SIG-M5 treated with dmso at 0.1 percent for 504 hours (cell line): ENCODE data around the gene RANGAP1.
A peak's percentile ranks its signal among the peaks of the same experiment; 100 is the strongest.

Experiments
- DNase-seq: peaks from one replicate; lab custom pipeline; 2025; ENCODE audit not compliant: unreplicated experiment; lab: John Stamatoyannopoulos, UW

The RANGAP1 gene, protein sequence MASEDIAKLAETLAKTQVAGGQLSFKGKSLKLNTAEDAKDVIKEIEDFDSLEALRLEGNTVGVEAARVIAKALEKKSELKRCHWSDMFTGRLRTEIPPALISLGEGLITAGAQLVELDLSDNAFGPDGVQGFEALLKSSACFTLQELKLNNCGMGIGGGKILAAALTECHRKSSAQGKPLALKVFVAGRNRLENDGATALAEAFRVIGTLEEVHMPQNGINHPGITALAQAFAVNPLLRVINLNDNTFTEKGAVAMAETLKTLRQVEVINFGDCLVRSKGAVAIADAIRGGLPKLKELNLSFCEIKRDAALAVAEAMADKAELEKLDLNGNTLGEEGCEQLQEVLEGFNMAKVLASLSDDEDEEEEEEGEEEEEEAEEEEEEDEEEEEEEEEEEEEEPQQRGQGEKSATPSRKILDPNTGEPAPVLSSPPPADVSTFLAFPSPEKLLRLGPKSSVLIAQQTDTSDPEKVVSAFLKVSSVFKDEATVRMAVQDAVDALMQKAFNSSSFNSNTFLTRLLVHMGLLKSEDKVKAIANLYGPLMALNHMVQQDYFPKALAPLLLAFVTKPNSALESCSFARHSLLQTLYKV

DNA sequence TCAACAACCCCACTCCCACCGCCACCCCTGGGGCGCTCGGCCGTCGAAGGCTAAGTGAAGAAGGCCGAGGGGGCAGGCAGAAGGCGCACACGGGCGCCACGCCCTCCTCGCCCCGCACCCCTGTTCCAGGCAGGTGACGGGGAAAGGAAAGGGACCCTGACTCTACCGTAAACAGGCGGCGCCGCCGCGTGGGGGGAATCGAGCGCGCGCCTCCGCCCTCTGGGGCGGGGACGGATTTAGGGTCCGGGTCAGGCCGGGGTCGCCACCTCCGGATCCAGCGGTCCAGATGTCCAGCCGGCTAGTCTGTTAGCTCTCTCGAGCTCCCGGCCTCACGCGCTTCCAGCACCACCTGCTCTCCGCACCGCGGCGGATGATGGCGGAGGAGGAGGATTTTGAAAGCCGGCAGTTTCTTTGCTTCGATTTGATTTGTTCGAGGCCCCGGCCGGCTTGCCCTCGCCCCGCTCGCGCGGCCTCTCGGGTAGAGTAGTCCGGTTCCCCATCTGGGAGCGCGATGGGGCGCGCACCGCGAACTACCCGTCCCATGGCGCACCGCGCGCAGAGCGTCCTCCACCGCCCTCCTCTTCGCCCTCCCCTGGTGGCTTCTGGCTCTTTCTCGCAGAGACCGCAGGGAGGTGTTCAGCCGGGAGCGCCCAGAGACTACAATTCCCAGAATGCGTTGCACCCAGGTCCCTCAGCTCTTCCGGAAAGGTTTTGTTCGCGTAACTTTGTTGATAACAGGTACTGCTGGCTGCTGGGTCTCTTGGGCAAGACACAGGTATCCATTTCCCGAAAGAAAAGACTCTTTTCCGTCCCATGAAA is at the start of gene RANGAP1:
Gene RANGAP1, minus strand, starts transcription at position 368 of the 819 bp plus-strand sequence. CDS start 5,143 bp downstream, outside the sequence.
- peak; percentile 99 for DNase-seq

DNA sequence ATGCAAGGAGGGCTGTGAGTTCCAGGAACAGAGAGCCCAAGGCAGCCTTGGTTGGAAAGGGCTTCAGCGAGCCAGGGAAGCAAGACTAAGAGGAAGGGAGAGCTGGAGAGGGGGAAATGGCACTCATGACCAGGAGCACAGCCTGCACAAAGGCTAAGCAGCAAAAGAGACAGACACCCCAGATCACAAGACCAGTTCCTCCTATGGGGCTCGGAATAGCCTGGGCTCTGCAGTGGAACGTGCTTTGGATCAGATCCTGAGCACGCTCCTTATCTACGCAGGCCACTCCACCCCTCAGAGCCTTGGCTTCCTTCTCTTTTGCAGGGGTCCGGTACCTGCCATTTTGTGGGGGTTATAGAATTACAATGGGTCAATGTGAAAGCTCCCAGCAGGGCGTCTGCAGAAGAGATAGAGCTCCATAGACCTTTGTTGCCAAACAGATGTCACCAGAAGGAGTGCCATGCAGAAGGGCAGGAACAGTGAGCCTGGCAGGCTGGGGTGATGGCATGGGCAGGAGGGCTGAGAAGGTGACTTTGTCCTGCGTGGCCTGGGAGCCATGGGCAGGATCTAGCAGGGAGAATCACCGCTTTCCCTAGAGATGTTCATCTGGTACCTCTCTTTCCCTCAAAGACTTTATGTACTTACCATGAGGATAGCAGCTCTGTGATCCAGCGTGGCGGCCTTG is 49.1 kb upstream of the RANGAP1 start:
- no peak for DNase-seq

DNA sequence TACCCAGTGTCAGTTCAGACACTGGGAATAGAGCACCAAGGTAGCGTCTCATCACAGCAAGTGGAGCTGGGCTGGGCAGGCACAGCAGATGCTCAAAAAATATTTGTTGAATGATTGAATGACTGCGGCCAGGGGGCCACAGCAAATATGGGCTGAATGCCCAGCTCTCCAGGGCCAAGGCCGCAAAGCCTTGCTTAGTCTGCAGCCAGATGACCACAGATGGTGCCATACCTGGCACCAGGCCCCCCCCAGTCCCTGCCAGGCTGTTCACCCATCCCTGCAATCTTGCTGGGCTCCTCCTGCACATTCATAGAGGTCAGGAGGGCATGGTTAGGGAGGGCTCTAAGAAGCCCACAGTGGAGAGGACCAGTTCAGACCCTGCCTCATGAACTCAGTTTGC is 48.2 kb upstream of the RANGAP1 start:
- DNase-seq, result no peak

DNA sequence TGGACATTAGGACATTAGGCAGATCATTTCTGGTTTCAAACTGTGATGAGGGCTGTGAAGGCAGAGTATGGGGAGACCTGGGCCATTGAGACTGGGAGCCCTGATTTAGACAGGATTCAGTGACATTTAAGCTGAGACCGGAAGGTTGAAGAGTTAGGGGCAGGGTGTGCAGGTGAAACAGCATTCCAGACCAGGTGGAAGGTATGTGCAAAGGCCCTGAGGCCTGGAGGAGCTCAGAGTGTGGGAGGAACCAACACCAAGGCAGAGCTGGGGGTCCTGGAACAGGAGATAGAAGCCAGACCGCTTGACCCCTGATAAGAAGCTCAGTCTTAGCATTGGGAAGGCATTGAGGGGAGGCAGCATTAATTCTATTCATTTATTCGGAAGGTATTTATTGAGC is 47.8 kb upstream of the RANGAP1 start:
- no peak for DNase-seq

DNA sequence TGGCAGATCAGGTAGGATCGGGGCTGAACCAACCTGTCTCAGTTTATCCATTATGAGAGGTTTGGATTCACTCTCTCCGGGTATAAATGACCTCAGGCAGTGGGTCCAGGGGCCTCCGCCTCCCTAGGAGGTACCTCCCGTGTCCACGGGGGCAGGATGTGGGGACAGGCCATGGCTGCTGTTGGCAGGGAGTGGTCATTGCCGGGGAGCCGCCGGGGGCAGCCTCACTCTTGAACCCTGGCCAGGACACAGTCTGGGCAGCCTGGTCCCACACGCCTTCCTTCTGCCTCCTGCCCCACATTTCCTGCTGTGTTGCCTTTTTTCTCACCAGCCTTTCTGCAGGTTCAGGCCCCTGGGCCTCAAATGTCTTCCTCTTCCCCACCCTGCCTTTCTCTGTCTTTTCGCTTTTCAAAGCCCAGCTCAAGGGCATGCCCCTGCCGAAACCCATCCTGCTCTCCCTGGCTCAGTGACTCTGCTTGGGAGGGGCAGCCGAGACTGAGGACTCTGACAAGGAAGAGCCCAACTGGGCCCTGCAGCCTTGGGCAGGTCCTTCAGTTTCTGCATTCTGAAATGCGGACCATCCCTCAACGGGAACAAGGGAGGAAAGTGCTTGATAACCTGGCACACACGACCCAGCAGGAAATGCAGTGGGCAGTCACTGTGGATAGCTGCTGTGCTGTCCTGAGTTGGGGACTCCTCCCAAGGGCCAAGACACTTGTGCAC is 46.4 kb upstream of the RANGAP1 start:
- no peak for DNase-seq

DNA sequence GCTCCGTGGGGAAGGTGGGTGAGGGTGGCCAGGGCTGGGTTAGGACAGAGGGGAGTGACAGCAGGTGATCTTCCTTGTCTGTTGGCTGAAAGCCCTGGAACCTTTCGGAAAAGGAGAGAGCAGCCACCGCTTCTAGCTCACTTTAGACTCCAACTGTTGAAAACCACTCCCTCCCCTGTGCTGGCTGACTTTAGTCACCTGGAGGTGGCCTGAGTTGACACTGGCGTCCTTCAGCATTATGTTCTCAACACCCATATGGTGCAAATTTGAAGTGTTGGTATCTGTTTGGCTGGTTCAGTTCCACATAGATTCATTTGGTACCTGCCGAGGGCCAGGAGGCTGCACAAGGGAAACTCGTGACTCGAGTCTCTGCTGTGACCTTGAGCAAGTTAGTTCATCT is 44.2 kb upstream of the RANGAP1 start:
- no peak for DNase-seq

DNA sequence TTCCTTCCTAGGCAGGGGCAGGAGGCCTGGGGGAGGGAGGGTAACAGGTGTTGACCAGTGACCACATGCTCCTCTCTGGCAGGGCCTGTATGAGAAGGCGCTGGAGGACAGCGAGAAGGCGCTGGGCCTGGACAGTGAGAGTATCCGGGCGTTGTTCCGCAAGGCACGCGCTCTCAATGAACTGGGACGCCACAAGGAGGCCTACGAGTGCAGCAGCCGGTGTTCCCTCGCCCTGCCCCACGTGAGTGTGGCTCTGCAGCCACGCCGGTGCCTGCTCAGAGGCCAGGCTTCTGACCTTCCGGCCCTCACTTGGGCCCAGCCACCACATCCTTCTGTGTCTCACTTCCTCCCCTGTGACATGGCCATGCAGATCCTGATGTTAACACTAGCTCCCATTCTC is 41.1 kb upstream of the RANGAP1 start:
- DNase-seq, result no peak

DNA sequence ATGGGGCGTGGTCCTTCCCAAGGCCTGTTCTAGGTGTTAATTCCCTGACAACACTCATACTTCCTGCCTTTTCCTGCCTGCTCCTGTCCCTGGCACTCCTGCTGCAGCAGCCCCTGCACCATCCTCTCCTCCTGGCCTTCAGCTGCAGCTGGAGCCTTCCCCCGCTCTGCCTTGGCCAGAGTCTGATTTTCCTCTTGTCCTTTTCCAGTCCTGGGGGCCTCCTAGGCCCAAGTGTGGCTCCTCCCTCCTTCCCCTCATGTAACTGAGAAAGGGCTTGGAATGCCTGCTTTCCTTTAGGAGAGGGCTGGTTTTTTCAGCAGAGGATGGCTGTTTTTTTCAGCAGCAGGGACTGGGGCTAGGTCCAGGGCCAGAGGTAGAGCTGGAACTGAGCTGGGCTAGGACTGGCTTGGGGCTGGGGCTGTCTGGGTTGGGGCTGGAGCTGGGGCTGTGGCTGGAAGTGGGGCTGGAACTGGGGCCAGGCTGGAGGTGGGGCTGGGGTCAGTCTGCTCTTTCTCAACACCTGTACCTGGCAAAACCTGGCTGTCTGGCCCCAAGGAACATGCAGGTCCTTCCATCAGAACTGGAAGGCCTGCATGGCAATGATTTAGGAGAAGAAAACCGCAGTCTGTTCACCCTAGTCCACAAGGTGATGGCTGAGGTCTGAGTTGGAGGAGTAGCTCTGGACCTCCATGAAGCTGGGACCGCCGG is 39.0 kb upstream of the RANGAP1 start:
- DNase-seq, result no peak

DNA sequence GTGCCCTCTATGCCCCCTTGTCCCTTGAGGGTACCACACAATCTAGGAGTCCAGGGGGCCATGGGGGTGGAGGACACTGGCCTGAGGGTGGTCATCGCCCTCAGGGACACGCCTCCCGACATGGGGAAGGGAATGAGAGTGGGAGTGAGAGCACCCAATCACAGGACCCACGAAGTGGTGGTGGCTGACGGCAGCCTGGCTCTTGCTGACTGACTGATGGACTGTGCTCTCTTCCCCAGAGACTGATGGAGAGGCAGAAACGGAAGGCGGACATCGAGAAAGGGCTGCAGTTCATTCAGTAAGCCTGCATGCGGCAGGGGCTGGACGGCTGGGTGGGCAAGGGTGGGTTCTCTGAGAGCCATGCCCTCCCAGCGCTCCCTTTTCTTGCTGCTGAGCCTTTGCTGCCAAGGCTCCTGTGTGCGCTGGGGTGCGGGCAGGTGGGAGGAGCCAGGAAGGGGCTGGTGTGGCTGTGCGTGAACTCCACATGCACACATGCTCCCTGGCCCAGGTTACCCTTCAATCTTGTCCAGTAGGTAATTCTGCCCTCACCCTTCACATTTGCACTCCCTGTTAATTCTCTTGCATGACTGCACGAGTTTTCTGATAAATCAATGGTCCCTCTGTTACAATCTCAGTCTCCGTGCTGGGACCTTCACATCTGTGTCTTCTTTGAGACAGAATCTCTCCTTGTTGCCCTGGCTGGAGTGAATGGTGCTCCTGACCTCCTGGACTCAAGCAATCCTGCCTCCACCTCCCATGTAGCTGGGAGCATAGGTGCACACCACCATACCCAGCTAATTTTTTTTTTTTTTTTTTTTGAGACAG is 34.6 kb upstream of the RANGAP1 start:
- no peak for DNase-seq

DNA sequence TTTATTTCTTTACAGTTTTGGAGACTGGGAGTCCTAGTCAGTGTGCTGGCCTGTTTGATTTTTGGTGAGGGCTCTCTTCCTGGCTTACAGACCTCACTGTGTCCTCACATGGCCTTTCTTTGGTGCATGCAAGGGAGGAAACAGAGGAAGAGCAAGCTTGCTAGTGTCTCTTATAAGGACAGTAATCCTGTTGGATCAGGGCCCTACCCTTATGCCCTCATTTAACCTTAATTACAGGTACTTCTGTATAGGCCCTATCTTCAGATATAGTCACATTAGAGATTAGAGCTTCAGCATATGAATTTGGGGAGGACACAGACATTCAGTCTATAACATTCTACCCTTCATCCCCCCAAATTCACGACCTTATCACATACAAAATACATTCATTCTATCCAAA is 29.6 kb upstream of the RANGAP1 start:
- no peak for DNase-seq

DNA sequence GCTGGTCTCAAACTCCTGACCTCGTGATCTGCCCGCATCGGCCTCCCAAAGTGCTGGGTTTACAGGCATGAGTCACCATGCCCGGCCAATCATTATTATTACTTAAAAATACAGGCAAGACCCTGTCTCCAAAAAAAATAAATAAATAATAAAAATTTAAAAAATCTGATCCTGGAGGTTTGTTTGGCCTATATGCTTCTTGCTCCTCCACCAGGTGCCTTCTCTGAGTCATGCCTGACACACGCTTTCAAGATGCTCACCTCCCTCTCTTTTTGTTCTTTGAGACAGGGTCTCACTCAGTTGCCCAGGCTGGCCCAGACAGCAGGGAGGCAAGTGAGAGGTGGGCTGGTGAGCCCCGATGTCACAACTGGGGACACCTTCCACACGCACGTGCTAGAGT is 28.8 kb upstream of the RANGAP1 start:
- DNase-seq, result no peak

DNA sequence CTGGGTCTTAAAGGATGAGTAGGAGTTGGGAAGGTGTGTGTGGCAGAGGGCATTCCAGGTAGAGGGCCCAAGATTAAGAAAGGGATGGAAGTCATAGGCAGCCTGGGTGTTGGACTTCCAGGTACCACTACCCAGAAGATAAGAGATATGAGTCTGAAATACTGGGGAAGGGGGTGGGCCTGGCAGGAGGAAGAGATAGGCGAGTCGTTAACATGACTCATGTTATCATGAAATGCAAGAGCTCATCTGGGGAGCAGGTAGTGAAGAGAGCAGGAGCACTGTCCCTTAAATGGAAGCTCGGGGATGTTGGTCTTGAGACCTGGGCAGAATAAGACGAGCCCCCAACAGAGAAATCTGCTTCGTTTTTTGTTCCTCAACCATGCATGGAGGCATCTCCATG is 25.5 kb upstream of the RANGAP1 start:
- DNase-seq, result no peak

DNA sequence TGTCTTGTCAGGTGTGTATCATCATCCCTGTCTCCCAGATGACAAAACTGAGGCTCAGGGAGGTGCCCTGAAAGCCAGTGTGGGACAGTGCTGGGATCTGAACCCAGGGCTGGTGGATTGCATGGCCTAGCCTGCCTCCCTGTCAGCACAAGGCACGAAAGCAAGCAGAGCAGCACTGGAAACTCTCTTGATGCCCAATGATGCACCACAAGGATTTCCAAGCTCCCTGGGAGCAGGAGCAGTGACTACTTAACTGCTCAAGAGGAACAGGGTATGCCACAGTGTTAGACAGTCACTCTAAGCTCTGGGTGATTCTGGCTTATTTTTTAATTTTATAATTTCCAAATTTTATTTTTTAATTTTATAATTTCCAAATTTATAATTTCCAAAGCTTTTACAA is 24.3 kb upstream of the RANGAP1 start:
- DNase-seq, result no peak

DNA sequence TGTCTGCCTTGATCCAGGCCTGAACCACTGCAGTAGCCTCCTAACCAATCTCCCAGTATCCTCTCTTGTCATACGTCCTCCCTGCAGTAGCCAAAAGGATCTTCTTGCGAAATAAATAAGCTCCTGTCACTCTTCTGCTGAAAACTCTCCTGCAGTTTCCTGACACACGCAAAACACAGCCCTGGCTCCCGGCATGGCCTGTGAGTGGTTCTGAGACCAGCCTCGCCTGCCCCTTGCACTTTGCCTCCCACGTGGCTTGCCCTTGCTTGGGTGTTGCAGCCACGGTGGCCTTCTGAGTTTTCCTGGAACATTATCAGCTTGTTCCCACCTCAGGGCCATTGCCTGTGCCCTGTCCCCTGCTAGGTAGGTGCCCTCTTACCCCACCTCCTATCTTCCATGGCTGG is 22.6 kb upstream of the RANGAP1 start:
- DNase-seq, result no peak

DNA sequence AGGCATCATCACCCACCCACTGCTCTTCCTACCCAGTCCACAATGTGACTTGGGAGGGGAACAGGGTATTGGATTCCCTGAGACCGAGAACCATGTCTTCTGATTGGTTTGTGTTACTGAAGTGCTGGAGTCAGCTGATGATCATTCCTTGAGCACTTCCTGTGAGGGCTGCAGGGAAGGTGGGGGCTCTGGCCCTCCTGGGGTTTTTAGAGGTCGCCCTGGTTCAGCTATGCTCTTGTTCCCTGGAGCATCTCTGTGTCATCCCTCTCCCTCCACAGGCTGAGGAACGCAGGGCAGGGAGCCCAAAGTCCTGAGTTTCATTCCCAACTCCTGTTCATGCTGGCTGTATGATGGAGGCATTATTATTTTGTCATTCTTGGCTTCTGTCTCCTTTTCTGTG is 22.1 kb upstream of the RANGAP1 start:
- no peak for DNase-seq

DNA sequence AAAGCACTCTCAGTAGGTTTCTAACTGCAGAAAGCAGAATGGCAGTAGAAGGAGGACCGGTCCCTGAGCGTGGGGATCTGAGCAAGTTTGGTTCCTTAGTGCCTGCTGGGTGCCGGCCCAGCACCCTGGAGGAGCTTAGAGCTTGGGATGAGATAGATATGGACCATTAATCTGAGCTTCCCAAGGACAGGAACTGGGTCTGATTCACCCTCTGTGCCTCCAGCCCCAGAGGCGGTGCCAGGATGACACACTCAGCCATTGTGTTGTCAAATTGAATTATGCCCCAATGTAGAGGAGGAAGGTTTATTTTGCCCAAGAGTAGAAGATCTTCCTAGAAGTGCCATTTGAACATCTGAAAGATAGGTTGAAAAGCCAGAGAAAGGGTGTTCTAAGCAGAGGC is 19.7 kb upstream of the RANGAP1 start:
- DNase-seq, result no peak

DNA sequence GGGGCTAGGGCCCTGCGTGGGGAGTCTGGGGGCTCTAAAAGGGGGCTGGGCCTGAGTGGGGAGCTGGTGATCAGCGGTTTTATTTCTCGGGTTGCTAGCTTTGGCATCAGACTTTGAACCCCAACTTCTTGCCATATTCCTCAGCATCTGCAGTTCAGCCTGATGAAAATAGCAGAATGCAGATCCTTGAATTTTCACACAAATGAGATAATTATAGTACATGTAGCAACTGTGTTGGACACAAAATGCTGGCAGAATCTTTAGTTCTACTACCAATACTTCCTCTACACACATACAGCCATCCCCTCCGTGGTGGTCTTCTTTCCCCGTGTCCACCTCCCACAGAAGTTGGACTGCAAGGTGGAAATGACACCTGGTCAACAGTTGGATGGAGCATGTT is 16.8 kb upstream of the RANGAP1 start:
- DNase-seq, result no peak

DNA sequence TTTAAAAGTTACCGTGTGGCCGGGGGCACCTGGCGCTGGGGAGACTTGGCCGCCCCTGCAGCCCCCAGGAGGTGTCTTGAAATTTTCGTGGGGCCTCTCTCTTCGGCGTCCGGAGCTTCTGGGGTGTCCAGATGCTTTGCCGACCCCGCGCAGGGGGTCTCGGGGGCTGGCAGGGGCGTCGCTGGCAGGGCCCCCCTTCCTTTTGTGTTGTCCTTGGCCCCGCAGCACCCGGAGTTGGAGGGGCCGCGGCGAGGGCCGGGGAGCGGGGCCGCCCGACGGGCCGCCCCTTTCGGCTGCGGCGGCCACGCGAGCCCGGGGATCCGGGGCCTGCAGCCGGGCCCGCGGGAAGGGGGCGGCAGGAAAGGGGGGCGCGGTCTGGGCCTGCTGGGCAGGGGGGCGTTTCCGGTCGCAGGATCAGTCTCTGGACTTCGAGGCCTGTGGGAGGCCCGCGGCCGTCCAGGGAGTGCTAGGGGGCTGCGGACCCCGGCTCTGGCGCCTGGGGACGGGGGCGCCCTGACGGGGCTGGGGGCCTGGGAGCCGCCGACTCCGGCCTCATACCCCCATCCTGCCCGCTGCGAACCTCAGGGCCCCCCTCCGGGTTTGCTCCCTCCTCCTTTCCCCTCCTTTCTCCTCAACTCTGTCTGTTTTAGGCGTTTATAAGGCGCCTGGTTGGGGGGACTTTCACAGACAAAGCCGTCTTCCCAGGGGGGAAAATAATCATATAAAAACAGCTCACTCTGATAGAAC is 16.2 kb upstream of the RANGAP1 start:
- no peak for DNase-seq
